Measurements from ENCODE around the gene EPOP. TPM values are rescaled to one million over a fixed set of nuclear protein-coding genes. Genes with fewer than 3 reads are reported as not detected.

Gene EPOP
- total and polyA plus RNA-seq, 2 of the 13 experiments (the other 11 are each of a cell fraction or from before 2014, with no cell fraction given): 14.7 to 37.8 TPM

DNA sequence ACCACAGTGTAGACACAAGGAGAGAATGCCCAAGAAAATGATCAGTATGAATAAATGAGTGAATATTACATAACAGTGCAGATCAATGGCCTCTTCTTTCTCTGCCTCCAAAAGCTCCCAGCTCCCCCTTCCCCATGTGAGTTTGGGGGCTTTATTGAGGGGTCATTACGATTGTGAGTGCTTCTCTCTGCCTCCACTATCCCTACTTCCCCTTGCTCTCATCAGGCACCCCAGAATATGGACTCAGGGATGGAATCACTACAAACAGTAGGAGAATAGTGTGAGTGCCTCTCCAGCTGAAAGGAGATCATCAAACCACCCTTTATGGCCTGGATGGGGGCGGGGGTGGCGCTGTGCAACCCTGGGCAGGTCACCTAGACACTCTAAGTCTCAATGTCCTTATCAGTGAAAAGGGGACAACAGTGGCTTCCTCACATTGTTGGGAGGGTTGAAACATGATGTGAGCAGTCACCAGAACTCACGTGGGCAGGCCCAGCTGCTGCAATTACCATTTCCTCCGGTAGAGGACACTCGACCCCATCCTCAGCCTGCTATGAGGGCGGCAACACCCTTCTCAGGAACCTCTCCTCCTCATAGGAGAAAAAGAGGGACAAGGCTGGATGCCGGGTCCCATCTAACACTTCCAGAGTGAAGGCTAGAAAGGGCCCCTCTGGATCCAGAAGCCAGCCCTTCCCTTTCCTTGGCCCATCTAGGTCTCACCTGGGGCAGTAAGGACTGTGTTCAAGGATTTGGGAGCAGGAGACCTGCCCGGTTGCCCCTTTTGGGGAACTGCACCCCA is 2.1 kb upstream of the EPOP start (continued):
- no peak for TF ChIP-seq MAZ (IDR thresholded peaks at IDR 0.05; ENCODE audit: borderline replicate concordance, low read depth, low read length)
- TF ChIP-seq MAZ (CRISPR knock-in tag; IDR thresholded peaks at IDR 0.05; ENCODE audit: low read depth): no peak
- TF ChIP-seq ZNF510 (CRISPR knock-in tag; IDR thresholded peaks at IDR 0.05; ENCODE audit: low read depth): no peak
- TF ChIP-seq, protein P1, sequence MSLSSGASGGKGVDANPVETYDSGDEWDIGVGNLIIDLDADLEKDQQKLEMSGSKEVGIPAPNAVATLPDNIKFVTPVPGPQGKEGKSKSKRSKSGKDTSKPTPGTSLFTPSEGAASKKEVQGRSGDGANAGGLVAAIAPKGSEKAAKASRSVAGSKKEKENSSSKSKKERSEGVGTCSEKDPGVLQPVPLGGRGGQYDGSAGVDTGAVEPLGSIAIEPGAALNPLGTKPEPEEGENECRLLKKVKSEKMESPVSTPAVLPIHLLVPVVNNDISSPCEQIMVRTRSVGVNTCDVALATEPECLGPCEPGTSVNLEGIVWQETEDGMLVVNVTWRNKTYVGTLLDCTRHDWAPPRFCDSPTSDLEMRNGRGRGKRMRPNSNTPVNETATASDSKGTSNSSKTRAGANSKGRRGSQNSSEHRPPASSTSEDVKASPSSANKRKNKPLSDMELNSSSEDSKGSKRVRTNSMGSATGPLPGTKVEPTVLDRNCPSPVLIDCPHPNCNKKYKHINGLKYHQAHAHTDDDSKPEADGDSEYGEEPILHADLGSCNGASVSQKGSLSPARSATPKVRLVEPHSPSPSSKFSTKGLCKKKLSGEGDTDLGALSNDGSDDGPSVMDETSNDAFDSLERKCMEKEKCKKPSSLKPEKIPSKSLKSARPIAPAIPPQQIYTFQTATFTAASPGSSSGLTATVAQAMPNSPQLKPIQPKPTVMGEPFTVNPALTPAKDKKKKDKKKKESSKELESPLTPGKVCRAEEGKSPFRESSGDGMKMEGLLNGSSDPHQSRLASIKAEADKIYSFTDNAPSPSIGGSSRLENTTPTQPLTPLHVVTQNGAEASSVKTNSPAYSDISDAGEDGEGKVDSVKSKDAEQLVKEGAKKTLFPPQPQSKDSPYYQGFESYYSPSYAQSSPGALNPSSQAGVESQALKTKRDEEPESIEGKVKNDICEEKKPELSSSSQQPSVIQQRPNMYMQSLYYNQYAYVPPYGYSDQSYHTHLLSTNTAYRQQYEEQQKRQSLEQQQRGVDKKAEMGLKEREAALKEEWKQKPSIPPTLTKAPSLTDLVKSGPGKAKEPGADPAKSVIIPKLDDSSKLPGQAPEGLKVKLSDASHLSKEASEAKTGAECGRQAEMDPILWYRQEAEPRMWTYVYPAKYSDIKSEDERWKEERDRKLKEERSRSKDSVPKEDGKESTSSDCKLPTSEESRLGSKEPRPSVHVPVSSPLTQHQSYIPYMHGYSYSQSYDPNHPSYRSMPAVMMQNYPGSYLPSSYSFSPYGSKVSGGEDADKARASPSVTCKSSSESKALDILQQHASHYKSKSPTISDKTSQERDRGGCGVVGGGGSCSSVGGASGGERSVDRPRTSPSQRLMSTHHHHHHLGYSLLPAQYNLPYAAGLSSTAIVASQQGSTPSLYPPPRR (CRISPR knock-in tag; IDR thresholded peaks at IDR 0.05; ENCODE audit: borderline replicate concordance): no peak
- TF ChIP-seq ZNF143 (CRISPR knock-in tag; IDR thresholded peaks at IDR 0.05): peak; percentile 48; the same call in 1 of the 2 replicates
- no peak for TF ChIP-seq ZNF598 (CRISPR knock-in tag; IDR thresholded peaks at IDR 0.05; ENCODE audit: borderline replicate concordance)
- TF ChIP-seq, protein P2, sequence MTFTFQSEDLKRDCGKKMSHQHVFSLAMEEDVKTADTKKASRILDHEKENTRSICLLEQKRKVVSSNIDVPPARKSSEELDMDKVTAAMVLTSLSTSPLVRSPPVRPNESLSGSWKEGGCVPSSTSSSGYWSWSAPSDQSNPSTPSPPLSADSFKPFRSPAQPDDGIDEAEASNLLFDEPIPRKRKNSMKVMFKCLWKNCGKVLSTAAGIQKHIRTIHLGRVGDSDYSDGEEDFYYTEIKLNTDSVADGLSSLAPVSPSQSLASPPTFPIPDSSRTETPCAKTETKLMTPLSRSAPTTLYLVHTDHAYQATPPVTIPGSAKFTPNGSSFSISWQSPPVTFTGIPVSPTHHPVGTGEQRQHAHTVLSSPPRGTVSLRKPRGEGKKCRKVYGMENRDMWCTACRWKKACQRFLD (CRISPR knock-in tag; IDR thresholded peaks at IDR 0.05; ENCODE audit: borderline replicate concordance): no peak
- TF ChIP-seq, protein P3, sequence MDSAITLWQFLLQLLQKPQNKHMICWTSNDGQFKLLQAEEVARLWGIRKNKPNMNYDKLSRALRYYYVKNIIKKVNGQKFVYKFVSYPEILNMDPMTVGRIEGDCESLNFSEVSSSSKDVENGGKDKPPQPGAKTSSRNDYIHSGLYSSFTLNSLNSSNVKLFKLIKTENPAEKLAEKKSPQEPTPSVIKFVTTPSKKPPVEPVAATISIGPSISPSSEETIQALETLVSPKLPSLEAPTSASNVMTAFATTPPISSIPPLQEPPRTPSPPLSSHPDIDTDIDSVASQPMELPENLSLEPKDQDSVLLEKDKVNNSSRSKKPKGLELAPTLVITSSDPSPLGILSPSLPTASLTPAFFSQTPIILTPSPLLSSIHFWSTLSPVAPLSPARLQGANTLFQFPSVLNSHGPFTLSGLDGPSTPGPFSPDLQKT (CRISPR knock-in tag; IDR thresholded peaks at IDR 0.05; ENCODE audit: borderline replicate concordance): no peak
- TF ChIP-seq ZBTB7A (CRISPR knock-in tag; IDR thresholded peaks at IDR 0.05): peak; percentile 73; the same call in 1 of the 2 replicates
- TF ChIP-seq ATM (IDR thresholded peaks at IDR 0.05; ENCODE audit: borderline replicate concordance): no peak
- no peak for TF ChIP-seq ZNF234 (CRISPR knock-in tag; conservative IDR thresholded peaks at IDR 0.05)
- TF ChIP-seq ZNF124 (CRISPR knock-in tag; IDR thresholded peaks at IDR 0.05): no peak
- TF ChIP-seq RARA (CRISPR knock-in tag; IDR thresholded peaks at IDR 0.05): peak; percentile 73
- no peak for TF ChIP-seq MAFF (IDR thresholded peaks at IDR 0.05; ENCODE audit: low read depth, low read length)
- TF ChIP-seq, protein P4, sequence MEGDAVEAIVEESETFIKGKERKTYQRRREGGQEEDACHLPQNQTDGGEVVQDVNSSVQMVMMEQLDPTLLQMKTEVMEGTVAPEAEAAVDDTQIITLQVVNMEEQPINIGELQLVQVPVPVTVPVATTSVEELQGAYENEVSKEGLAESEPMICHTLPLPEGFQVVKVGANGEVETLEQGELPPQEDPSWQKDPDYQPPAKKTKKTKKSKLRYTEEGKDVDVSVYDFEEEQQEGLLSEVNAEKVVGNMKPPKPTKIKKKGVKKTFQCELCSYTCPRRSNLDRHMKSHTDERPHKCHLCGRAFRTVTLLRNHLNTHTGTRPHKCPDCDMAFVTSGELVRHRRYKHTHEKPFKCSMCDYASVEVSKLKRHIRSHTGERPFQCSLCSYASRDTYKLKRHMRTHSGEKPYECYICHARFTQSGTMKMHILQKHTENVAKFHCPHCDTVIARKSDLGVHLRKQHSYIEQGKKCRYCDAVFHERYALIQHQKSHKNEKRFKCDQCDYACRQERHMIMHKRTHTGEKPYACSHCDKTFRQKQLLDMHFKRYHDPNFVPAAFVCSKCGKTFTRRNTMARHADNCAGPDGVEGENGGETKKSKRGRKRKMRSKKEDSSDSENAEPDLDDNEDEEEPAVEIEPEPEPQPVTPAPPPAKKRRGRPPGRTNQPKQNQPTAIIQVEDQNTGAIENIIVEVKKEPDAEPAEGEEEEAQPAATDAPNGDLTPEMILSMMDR (CRISPR knock-in tag; IDR thresholded peaks at IDR 0.05): peak; percentile 99
- no peak for TF ChIP-seq ZNF816 (CRISPR knock-in tag; IDR thresholded peaks at IDR 0.05; ENCODE audit: borderline replicate concordance)
